Fibroblast of skin of left quadriceps (primary cell): Measurements from ENCODE around the gene USP12.

Source experiments
- DNase-seq, 2 experiments: peaks; one replicate each; pipeline ENCODE4 v3.0.0-alpha.2; 2013; ENCODE audit warnings: low read depth in 2 of 2

The USP12 gene

DNA sequence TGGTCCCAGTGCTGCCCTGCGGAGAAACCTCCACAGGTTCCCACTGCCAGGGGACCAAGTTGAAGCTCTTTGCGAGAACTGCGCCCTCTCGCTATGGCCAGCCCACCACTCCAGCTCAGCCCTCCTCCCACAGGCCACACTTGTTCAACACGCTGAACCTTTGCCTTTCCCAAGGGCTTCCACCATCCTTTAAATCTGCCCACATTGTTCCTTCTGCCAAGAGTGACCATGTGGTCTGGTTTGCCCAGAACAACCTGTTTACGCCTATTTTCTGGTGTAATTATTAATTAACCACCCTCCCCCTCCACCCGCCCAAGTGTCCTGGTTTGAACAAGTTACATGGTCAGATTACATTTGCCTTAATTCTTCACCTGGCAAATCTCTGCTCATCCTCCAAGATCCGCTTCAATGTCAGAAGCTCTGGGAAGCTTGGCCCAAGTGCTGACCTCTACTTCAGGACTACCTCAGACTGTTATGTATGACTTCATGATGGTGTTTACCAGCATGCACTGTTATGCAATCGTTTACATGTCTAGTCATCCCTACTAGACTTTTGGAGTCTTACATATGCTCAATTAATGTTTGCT is 12.0 kb upstream of the USP12 start:
- no peak for DNase-seq

DNA sequence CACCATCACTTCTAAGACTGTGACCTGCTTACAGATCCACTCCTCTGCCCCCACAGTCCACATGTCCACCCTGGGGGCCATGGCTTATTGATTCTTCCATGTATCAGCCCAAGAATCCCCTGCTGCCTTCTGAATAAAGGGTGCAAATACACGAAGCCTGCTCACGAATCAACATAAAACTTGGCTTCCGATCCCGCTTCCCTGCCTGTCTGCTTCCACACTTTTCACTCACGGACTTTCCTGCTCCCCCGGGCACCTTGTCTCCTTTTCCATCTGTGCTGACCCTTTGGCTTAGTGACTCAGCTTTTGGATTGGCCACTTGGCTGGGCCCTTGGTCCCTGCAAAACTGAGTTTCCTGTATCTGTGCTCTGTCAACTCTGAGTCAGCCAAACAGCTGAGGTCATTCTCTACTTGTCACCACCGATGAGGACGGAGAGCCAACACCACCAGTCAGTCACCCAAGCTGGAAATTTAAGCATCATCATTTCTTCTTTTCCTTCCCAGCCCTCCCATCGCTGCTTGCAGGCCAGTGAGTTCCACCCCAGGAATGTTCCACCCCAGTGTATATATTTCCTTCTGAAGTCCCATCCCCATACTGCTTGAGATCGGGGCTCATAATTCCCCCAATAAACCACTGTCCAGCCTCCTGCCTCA is 11.4 kb upstream of the USP12 start:
- DNase-seq = no peak

- DNase-seq = no peak
Observed at GRCh38 chr13:27182054-27182453, 10.4 kb upstream of the USP12 start.

- DNase-seq = no peak
Observed at GRCh38 chr13:27177852-27178251, 6.2 kb upstream of the USP12 start.

GRCh38 chr13:27176470-27177410 is 5.1 kb upstream of the USP12 start:
- DNase-seq = no peak

DNA sequence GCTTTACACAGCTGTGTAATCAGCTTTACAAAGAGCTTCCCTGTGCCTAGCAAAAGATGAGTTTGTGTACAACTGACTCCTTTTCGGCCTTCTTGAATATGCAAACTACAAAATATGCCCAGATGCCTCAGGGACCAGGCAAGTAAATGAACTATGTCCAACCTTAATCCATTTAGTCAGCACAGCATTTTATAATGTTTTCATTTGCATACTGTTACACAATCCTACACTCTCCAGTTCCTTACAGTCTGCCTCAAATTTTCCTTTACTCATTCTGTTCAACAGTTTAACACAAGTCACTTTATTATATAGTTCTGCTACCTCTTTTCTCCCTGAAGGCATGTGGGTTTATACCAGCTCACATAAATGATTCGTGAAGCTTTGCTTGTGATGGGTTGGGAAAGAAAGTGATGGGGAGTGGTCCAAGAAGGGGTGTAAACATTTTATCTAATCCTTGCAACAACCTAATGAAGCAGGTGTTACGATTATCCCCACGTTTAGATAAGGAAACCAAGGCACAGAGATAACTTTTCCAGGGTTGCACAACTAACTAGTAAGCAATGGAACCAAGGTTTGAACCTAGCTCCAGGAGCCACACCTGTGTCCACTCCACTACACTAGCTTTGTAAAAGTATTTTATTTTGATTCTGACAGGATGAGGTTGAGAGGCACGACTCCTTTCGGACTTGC is 3.3 kb upstream of the USP12 start:
- no peak for DNase-seq

- DNase-seq = no peak
Observed at GRCh38 chr13:27172495-27172842, 858 bp upstream of the USP12 start.

DNA sequence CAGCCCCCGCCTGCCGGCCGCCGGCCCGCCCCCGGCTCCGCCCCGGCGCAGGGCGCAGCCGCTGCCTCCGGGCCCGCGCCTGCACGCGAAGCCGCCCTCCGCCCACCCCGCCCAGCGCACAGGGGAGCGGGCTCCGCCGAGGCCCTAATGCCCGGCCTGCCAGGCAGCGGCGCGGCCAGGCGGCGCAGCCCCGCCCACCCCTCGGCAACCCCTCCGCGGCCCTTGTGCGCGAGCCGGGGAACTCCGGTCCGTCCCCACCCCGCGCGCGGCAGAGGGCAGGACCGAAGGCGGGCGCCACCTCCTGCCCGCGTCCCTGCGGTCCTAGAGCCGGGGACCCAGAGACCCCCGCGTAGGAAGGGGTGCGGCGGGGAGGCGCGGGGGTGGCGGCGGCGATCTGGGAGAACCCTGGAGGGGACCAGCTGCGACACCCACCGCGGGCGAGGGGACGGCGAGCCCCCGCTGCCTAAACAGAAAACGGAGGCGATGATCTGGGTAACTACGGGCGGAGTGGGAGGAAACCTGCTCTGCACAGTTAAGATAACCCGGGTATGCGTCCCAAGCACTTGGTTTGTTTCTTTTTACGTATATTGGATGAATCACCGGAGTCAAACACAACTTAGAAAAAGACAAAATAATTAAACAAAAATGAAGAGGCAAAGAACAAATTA is 350 bp upstream of the USP12 start:
- DNase-seq = peak; percentile 71 to 76

DNA sequence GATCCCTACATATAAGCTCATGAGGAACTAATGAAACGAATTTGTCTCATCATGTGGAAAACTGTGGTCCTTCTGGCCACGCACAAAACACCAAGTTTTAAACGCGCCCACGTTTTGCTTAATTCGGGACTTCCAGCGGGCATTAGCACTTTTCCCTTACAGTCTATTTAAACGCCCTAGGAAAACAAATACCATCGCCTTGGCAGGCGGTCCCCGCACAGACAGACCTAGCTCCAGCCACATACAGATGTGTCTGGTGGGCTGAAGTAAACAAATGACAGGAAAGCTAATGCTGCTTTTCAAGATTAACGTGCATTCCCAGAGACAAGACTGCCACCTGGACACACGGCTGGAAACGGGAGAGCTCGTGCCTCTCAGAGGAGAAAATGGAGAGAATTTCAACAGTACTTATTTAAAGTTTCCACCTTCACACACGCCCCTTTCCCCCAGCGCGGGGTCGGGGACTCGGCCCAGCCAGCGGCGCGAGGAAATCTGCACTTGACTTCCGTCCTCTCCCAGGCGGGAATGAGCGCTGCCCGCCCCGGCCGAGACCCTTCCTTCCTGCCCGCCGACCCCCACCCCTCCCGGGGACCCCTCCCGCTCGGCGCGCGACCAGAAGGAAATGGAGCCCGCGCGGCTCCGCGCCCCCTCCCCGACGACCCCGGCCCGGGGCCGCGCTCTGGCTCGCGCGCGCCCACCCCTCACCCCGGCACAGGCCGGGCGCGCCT is 931 bp downstream of the USP12 start:
- no peak for DNase-seq

DNA sequence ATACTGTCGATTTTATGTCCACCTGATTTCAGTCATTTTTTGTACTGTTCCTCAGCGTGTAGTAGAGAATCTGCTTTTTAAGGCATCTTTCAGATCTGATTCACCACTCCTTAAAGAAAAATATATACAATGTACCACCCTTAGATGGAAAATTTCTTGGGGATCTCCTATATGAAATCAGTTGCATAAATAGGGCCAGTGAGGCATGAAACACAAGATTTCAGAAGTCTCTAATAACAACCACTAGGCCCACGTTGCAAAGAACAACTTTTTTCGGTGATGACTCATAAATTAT is 1.4 kb downstream of the USP12 start:
- peak; percentile 22 to 34 for DNase-seq

DNA sequence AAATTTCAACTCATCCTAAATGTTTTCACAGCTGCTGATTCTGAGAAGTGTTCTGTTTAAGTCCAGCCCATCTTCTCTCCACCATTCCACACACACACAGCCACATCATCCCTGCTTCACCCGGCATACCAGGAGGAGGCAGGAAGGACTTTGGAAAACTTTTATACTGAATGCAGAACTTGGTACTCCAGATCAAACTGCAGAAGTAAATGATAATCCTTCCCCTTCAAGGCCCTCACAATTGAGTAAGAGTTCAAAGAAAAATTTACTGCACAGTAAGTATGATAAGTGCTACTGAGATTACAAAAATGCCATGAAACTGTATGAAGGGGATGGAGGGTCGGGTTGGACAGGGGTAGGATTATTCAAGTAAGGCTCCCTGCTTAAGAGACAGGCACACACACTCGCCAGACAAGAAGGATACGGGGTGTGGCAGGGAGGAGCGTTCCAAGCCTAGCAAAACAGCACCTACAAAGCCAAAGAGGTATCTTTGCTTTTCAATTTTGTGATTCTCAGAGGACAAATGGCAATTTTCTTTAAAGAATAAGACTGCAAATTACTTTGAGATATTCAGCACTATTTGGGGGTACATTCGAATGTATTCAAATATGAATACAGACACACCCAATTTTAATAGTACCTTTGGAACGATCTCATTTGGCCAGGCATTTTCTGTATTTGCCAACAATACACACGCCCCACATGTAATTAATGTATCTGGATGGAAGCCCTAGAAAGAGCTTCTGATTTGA is 2.5 kb downstream of the USP12 start:
- DNase-seq = no peak

DNA sequence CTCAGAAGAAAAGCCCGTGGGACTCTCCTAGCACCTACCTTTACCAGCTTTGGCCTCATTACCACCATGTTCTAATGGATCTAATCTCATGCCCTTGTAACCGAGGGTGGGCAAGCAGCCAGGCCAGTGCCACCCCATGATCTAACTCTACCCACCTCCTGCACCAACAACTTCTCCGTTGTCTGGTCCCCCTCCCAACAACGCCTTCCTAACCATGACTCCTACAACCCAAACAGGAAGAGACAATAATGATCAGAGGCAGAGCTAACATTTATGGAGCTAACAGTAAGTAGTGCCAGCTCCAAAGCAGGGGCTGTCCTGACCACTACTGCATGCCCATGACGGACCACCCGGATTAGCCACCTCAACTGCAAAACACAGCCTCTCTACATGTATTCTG is 3.5 kb downstream of the USP12 start:
- DNase-seq = no peak

- no peak for DNase-seq
Observed at GRCh38 chr13:27166313-27166712, 5.3 kb downstream of the USP12 start.

DNA sequence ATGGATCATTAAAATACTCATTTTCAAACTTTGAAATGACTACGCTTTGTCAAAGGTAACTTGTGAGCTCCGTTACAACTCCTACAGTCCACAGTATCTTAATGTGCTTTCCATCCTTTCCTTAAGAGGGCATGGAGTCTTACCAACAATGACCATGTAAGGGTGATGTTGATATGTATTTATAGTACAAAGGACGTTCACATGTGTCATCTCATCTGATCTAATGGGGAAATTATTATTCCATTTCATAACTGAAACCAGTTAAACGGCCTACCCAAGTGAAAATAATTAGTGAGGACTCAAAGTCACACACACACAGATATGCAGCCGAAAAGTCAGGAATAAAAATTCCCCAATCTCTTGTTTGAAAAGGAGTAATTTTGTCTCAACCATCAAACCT is 9.6 kb downstream of the USP12 start:
- DNase-seq = no peak

DNA sequence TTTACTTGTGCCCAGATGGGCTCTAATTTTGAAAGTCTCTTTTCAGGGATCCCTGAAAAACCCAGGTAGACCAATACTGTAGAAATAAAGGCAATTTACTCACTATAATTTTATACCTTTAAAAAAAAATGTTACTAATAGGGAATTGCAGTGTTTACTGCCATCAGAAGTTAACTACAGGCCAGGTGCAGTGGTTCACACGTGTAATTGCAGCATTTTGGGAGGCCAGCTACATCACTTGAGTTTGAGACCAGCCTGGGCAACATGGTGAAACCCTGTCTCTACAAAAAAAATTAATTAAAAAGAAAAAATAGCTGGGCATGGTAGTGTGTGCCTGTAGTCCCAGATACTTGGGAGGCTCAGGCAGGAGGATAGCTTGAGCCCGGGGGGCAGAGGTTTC is 10.2 kb downstream of the USP12 start:
- DNase-seq = no peak

- DNase-seq = no peak
Observed at GRCh38 chr13:27160657-27161295, 10.8 kb downstream of the USP12 start.

- no peak for DNase-seq
Observed at GRCh38 chr13:27159806-27160563, 11.6 kb downstream of the USP12 start.

- DNase-seq = no peak
Observed at GRCh38 chr13:27158335-27158734, 13.3 kb downstream of the USP12 start.
